Trophoblast cell (in vitro differentiated cells and primary cell): ENCODE measurements around the gene RAB11FIP4.
A peak's percentile ranks its signal among the peaks of the same experiment; 100 is the strongest.

ENCODE experiments used
- DNase-seq, 2 donors: peaks; one replicate each; pipeline ENCODE4 v3.0.0-alpha.2; 2016
- H2AFZ ChIP-seq: 2 replicates; pipeline ENCODE4 v1.6.1; 2013; ENCODE audit warnings: low read length, moderate library complexity, mild to moderate bottlenecking; ENCODE audit not compliant: insufficient read depth, poor library complexity
- H2AK5ac ChIP-seq: 2 replicates; pipeline ENCODE4 v1.6.1; 2013; ENCODE audit warnings: mild to moderate bottlenecking, low read length
- H2BK120ac ChIP-seq: 2 replicates; pipeline ENCODE4 v1.6.1; 2013; ENCODE audit warnings: low read length, mild to moderate bottlenecking, moderate library complexity; ENCODE audit not compliant: insufficient read depth, poor library complexity
- H2BK12ac ChIP-seq: 2 replicates; pipeline ENCODE4 v1.6.1; 2013; ENCODE audit warnings: mild to moderate bottlenecking, low read length, moderate library complexity
- H2BK5ac ChIP-seq: 2 replicates; pipeline ENCODE4 v1.6.1; 2013; ENCODE audit warnings: low read length, low read depth, moderate library complexity, mild to moderate bottlenecking; ENCODE audit not compliant: poor library complexity
- H3K14ac ChIP-seq: 2 replicates; pipeline ENCODE4 v1.6.1; 2013; ENCODE audit warnings: mild to moderate bottlenecking, low read length
- H3K18ac ChIP-seq: 2 replicates; pipeline ENCODE4 v1.6.1; 2013; ENCODE audit warnings: mild to moderate bottlenecking, low read length
- H3K23ac ChIP-seq: 2 replicates; pipeline ENCODE4 v1.6.1; 2013; ENCODE audit warnings: low read length
- H3K27ac ChIP-seq: 2 replicates; pipeline ENCODE4 v1.5.1; 2013; ENCODE audit warnings: low read depth, mild to moderate bottlenecking, inconsistent platforms, low read length, moderate library complexity
- H3K27me3 ChIP-seq: 2 replicates; pipeline ENCODE4 v1.6.1; 2013; ENCODE audit warnings: inconsistent platforms, mild to moderate bottlenecking, low read length, moderate library complexity; ENCODE audit not compliant: insufficient read depth
- H3K36me3 ChIP-seq, 2 experiments: 1 replicate in 1 of 2; 2 replicates in 1 of 2; pipeline ENCODE4 v1.6.1; 2013; ENCODE audit warnings: low read length in 2 of 2, mild to moderate bottlenecking in 2 of 2, moderate library complexity in 1 of 2; ENCODE audit not compliant: insufficient read depth in 2 of 2, control insufficient read depth in 1 of 2
- H3K4ac ChIP-seq: 2 replicates; pipeline ENCODE4 v1.6.1; 2013; ENCODE audit warnings: low read depth, mild to moderate bottlenecking, low read length, moderate library complexity
- H3K4me1 ChIP-seq, 2 experiments: 1 replicate in 1 of 2; 2 replicates in 1 of 2; pipeline ENCODE4 v1.6.1; 2013; ENCODE audit warnings: low read length in 2 of 2, mild to moderate bottlenecking in 2 of 2, moderate library complexity in 1 of 2; ENCODE audit not compliant: insufficient read depth in 2 of 2, control insufficient read depth in 1 of 2
- H3K4me2 ChIP-seq: 2 replicates; pipeline ENCODE4 v1.6.1; 2013; ENCODE audit warnings: inconsistent platforms, mild to moderate bottlenecking, low read length, moderate library complexity
- H3K4me3 ChIP-seq: 2 replicates; pipeline ENCODE4 v1.5.1; 2013; ENCODE audit warnings: mild to moderate bottlenecking, low read depth, low read length, inconsistent platforms
- H3K79me1 ChIP-seq: one replicate; pipeline ENCODE4 v1.6.1; 2013; ENCODE audit warnings: low read length
- H3K79me2 ChIP-seq: 2 replicates; pipeline ENCODE4 v1.6.1; 2013; ENCODE audit warnings: low read length, mild to moderate bottlenecking; ENCODE audit not compliant: control insufficient read depth, insufficient read depth, poor library complexity
- H3K9ac ChIP-seq: 2 replicates; pipeline ENCODE4 v1.6.1; 2013; ENCODE audit warnings: mild to moderate bottlenecking, low read length
- H3K9me3 ChIP-seq: 2 replicates; pipeline ENCODE4 v1.6.1; 2013; ENCODE audit warnings: low read depth, mild to moderate bottlenecking, control low read depth, inconsistent platforms, low read length; ENCODE audit not compliant: insufficient read depth
- H4K12ac ChIP-seq: 2 replicates; pipeline ENCODE4 v1.6.1; 2013; ENCODE audit warnings: low read depth, mild to moderate bottlenecking, low read length, moderate library complexity
- H4K8ac ChIP-seq: 2 replicates; pipeline ENCODE4 v1.6.1; 2013; ENCODE audit warnings: low read depth, mild to moderate bottlenecking, low read length, moderate library complexity
- H4K91ac ChIP-seq: one replicate; pipeline ENCODE4 v1.6.1; 2013; ENCODE audit warnings: low read depth, mild to moderate bottlenecking, low read length, moderate library complexity
- WGBS: extraction: QIAGEN DNeasy Blood & Tissue Kit; methylation state at CpG from one replicate; pipeline ENCODE4 v1.1.7; 2013; ENCODE audit warnings: missing lambda C conversion rate; ENCODE audit not compliant: insufficient read length, insufficient coverage; ENCODE audit errors: extremely low coverage; 5-methylcytosine and 5-hydroxymethylcytosine counted together

The RAB11FIP4 gene

GRCh38 chr17:31369266-31369665 lies 22.2 kb upstream of the RAB11FIP4 start:
- no peak overlapping the region for H2AK5ac ChIP-seq
- no peak overlapping the region for H4K12ac ChIP-seq
- no peaks in the 10 kb centered on the region for H3K79me1 ChIP-seq
- no peak overlapping the region for H2BK120ac ChIP-seq
- H4K91ac ChIP-seq: no peak overlapping the region
- no peak overlapping the region for H4K8ac ChIP-seq
- H3K14ac ChIP-seq: no peak overlapping the region
- H2AFZ ChIP-seq: no peak overlapping the region
- H3K9ac ChIP-seq: no peak overlapping the region
- H3K9me3 ChIP-seq: no peaks in the 10 kb centered on the region
- H3K18ac ChIP-seq: no peak overlapping the region
- peaks cover 0 to 10% of the 10 kb centered on the region in 2 experiments for H3K36me3 ChIP-seq
- no peak overlapping the region for H3K27ac ChIP-seq
- no peak for DNase-seq
- H3K4ac ChIP-seq: no peak overlapping the region
- H3K27me3 ChIP-seq: no peaks in the 10 kb centered on the region
- no peaks in the 10 kb centered on the region for H3K79me2 ChIP-seq
- H3K4me2 ChIP-seq: no peak overlapping the region
- no peak overlapping the region for H3K23ac ChIP-seq
- no peak overlapping the region for H2BK12ac ChIP-seq
- no peak overlapping the region for H2BK5ac ChIP-seq
- H3K4me3 ChIP-seq: no peak overlapping the region
- no peaks in the 10 kb centered on the region for H3K4me1 ChIP-seq

GRCh38 chr17:31371511-31372097 lies 19.9 kb upstream of the RAB11FIP4 start:
- no peak overlapping the region for H3K4me3 ChIP-seq
- no peak overlapping the region for H3K4me2 ChIP-seq
- no peaks in the 10 kb centered on the region for H3K27me3 ChIP-seq
- no peak overlapping the region for H2AFZ ChIP-seq
- peaks cover 0 to 10% of the 10 kb centered on the region in 2 experiments for H3K36me3 ChIP-seq
- H3K27ac ChIP-seq: no peak overlapping the region
- no peak overlapping the region for H2BK120ac ChIP-seq
- no peak overlapping the region for H4K8ac ChIP-seq
- H3K18ac ChIP-seq: no peak overlapping the region
- no CpG with 5 or more reads among the region's 4 CpGs for WGBS
- no peak overlapping the region for H2AK5ac ChIP-seq
- H3K4me1 ChIP-seq: no peaks in the 10 kb centered on the region
- no peak overlapping the region for H2BK12ac ChIP-seq
- no peak overlapping the region for H2BK5ac ChIP-seq
- no peak overlapping the region for H3K14ac ChIP-seq
- H3K4ac ChIP-seq: no peak overlapping the region
- no peaks in the 10 kb centered on the region for H3K9me3 ChIP-seq
- no peaks in the 10 kb centered on the region for H3K79me2 ChIP-seq
- no peak overlapping the region for H3K23ac ChIP-seq
- H4K12ac ChIP-seq: no peak overlapping the region
- H3K9ac ChIP-seq: no peak overlapping the region
- peak; percentile 58 to 71 for DNase-seq
- no peaks in the 10 kb centered on the region for H3K79me1 ChIP-seq
- H4K91ac ChIP-seq: no peak overlapping the region

GRCh38 chr17:31373150-31374093 lies 18.1 kb upstream of the RAB11FIP4 start:
- Histone ChIP-seq H3K4me1 (no peaks in the 10 kb centered on the region), H2BK12ac (no peak overlapping the region), H3K9me3 (no peaks in the 10 kb centered on the region)

GRCh38 chr17:31374094-31374447 lies 17.4 kb upstream of the RAB11FIP4 start:
- H3K4me3 ChIP-seq: no peak overlapping the region
- no peak overlapping the region for H3K27ac ChIP-seq
- no peak overlapping the region for H3K9ac ChIP-seq
- no peaks in the 10 kb centered on the region for H3K79me2 ChIP-seq
- no peak overlapping the region for H3K14ac ChIP-seq
- no peak overlapping the region for H2AFZ ChIP-seq
- H3K9me3 ChIP-seq: no peaks in the 10 kb centered on the region
- DNase-seq: no peak
- peaks cover 0 to 5% of the 10 kb centered on the region in 2 experiments for H3K36me3 ChIP-seq
- H3K23ac ChIP-seq: no peak overlapping the region
- H2BK12ac ChIP-seq: no peak overlapping the region
- H2AK5ac ChIP-seq: no peak overlapping the region
- H2BK5ac ChIP-seq: no peak overlapping the region
- H3K27me3 ChIP-seq: no peaks in the 10 kb centered on the region
- no peak overlapping the region for H2BK120ac ChIP-seq
- H4K12ac ChIP-seq: no peak overlapping the region
- no peak overlapping the region for H3K4me2 ChIP-seq
- no peak overlapping the region for H4K8ac ChIP-seq
- no peak overlapping the region for H3K4ac ChIP-seq
- no peaks in the 10 kb centered on the region for H3K79me1 ChIP-seq
- H4K91ac ChIP-seq: no peak overlapping the region
- no peaks in the 10 kb centered on the region for H3K4me1 ChIP-seq
- no peak overlapping the region for H3K18ac ChIP-seq
- no CpG with 5 or more reads among the region's 6 CpGs for WGBS

More at GRCh38 chr17:31373150-31374093, 18.1 kb upstream of the RAB11FIP4 start:
- Histone ChIP-seq H2AK5ac (no peak overlapping the region), H3K4me2 (no peak overlapping the region), H4K91ac (no peak overlapping the region), H3K27me3 (no peaks in the 10 kb centered on the region), H3K14ac (no peak overlapping the region), H3K79me1 (no peaks in the 10 kb centered on the region), H3K18ac (no peak overlapping the region), H3K23ac (no peak overlapping the region), H2BK5ac (no peak overlapping the region), H2AFZ (no peak overlapping the region), H3K36me3 (peaks cover 0 to 5% of the 10 kb centered on the region in 2 experiments), H3K9ac (no peak overlapping the region), H4K12ac (no peak overlapping the region), H3K4ac (no peak overlapping the region), H3K4me3 (no peak overlapping the region), H3K27ac (no peak overlapping the region), H3K79me2 (no peaks in the 10 kb centered on the region), H4K8ac (no peak overlapping the region), H2BK120ac (no peak overlapping the region)
- WGBS: no CpG with 5 or more reads among the region's 10 CpGs
- DNase-seq: peak; percentile 23 to 66
